ENCODE data around the gene SPTB.
"Not testable (repeated sequence)": the region's sequence is repeated elsewhere in the genome, so short reads cannot be mapped to it uniquely, and the experiment has no call there.

SPTB gene

GRCh38 chr14:64879635-64880220, at the start of gene SPTB:
TSS of gene SPTB (minus strand) at chr14:64879907. CDS start at chr14:64823094, 56,813 bp downstream.
- peak; percentile 77 for DNase-seq

- DNase-seq = no peak
Observed at GRCh38 chr14:64929014-64929359, 49.3 kb upstream of the SPTB start.

GRCh38 chr14:64928239-64929013, 48.7 kb upstream of the SPTB start:
- no peak for DNase-seq

GRCh38 chr14:64927031-64927430, 47.3 kb upstream of the SPTB start:
- no peak for DNase-seq

- no peak for DNase-seq
Observed at GRCh38 chr14:64926398-64926995, 46.8 kb upstream of the SPTB start.

- DNase-seq = no peak
Observed at GRCh38 chr14:64923015-64923414, 43.3 kb upstream of the SPTB start.

- no peak for DNase-seq
Observed at GRCh38 chr14:64920465-64920864, 40.8 kb upstream of the SPTB start.

DNA sequence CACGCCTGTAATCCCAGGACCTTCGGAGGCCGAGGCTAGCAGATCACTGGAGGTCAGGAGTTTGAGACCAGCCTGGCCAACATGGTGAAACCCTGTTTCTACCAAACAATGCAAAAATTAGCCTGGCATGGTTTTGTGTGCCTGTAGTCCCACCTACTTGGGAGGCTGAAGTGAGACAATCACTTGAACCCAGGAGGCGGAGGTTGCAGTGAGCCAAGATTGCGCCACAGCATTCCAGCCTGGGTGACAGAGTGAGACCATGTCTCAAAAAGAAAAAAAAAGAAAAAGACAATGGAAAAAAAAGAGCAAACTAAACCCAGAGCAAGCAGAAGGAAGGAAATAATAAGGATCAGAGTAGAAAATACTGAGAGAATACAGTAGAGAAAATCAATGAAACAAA, 39.9 kb upstream of the SPTB start:
- no peak for DNase-seq

DNA sequence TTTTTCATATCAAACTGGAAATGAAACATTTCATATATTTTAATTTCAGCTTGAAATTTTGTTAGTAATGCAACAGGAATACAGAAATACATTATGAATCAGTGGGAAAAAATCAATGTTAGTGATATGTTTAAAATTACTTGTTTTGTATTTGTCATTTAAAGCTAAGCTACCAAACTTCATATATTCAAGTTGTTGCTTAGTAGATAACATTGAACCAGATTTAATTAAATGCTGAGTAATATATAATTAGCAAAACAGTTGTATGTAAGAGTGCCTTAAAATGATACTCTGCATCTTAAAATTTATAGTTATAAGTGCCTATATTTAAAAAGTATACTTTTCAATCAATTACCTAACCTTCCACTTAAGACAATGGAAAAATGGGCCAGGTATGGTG, 39.5 kb upstream of the SPTB start:
- DNase-seq = no peak

- no peak for DNase-seq
Observed at GRCh38 chr14:64918216-64918615, 38.5 kb upstream of the SPTB start.

- peak; percentile 24 for DNase-seq
Observed at GRCh38 chr14:64915797-64916196, 36.1 kb upstream of the SPTB start.

- DNase-seq = no peak
Observed at GRCh38 chr14:64915029-64915424, 35.3 kb upstream of the SPTB start.

GRCh38 chr14:64914237-64915028, 34.7 kb upstream of the SPTB start, which contains the start of gene CHURC1:
TSS of gene CHURC1 (plus strand) at chr14:64914455. CDS start at chr14:64914496, 41 bp downstream.
- peak; percentile 95 for DNase-seq

- DNase-seq = not testable (repeated sequence)
Observed at GRCh38 chr14:64913477-64913876, 33.8 kb upstream of the SPTB start.

DNA sequence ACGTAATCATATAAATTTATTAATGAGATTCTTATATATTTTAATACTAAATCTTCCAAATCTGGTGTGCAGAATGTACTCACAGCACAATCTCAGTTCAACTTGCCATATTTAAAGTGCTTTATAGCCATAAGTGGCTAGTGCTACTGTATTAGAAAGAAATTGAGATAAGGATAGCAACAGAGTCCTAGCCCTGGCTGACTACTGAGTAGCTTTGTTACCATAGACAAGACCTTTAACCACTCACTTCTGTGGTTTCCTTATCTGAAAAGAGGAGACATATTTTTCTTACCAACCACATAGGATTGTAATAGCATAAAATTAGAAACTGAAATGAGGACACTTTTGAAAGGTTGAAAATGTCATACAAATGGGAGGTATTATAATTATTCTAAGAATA, 32.6 kb upstream of the SPTB start:
- peak; percentile 74 for DNase-seq

DNA sequence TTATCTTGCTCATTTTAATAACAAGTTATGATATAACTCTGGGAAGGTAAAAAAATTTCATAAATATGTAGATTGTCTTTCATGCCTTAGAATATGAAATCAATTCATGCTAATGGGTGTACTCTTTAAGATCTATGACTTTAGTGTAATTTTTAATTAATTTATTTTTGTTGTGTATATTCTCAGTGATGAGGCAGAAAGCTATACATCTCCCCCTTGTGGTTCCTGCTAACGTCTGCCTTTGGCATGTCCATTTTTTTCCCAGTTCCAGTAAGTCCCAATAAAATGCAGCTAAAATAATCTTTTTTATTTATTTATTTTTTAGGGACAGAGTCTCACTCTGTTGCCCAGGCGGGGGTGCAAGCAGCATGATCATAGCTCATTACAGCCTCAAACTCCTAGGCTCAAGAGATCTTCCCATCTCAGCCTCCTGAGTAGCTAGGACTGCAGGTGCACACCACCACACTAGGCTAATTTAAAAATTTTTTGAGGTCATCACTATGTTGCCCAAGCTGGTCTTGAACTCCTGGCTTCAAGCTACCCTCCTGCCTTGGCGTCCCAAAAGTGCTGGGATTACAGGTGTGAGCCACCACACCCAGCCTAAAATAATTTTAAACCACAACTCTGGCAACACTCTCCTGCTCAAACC, 31.3 kb upstream of the SPTB start:
- DNase-seq = peak; percentile 8

- DNase-seq = no peak
Observed at GRCh38 chr14:64906022-64906421, 26.3 kb upstream of the SPTB start.

- peak; percentile 33 for DNase-seq
Observed at GRCh38 chr14:64899958-64900357, 20.3 kb upstream of the SPTB start.

- DNase-seq = peak; percentile 72
Observed at GRCh38 chr14:64891839-64892375, 12.2 kb upstream of the SPTB start.

- DNase-seq = no peak
Observed at GRCh38 chr14:64891173-64891838, 11.6 kb upstream of the SPTB start.

DNA sequence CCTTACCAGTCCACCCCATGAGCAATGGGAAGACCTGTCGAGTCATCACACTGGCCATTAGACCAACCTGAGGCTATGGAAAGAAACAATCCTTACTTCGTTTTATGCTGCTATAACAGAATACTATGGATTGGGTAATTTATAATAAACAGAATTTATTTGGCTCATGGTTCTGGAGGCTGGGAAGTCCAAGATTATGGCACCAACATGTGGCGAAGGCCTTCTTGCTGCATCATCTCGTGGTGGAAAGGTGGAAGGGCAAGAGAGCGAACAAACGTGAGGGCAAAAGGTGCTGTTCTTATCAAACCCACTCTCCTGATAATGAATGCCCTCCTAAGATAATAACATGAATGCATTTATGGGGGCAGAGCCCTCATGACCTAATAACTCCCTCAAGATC, 9.6 kb upstream of the SPTB start:
- DNase-seq = no peak

DNA sequence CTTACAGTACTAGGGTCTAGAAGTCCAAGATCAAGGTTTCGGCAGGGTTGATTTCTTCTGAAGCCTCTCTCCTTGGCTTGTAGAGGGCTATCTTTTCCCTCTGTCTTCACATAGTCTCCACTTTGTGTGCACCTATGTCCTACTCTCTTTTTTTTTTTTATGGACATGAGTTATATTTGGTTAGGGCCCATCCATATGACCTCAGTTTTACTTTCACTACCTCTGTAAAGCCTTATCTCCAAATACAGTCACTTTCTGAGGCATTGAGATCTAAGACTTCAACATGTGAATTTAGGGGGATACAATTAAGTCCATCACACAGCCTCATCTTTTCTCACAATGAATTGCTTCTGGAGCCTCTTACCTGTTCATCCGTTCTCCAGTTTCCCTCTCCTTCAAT, 5.9 kb upstream of the SPTB start:
- peak; percentile 61 for DNase-seq

Measured in OCI-M1 (cell line).